Neural cell (in vitro differentiated cells): ENCODE results near the gene CFAP99. TPM values are rescaled to one million over a fixed set of nuclear protein-coding genes. Genes with fewer than 3 reads are reported as not detected.

Experiments used
- H2AFZ ChIP-seq: fragments of 200-600, 300-800 bp; sonication (generic), shearing (Covaris generic); 2 replicates; pipeline ENCODE4 v1.6.0; 2014; ENCODE audit warnings: low read depth, mild to moderate bottlenecking, antibody characterized with exemption, low read length, moderate library complexity
- H3F3A ChIP-seq: fragments of 200-600 bp; shearing (Covaris generic); 2 replicates; pipeline ENCODE4 v1.6.1; 2016; ENCODE audit warnings: mild to moderate bottlenecking, moderate library complexity, mixed read lengths, antibody characterized with exemption, low read length; ENCODE audit not compliant: insufficient read depth, poor library complexity, severe bottlenecking
- H3K27ac ChIP-seq: fragments of 200-600, 300-800 bp; sonication (generic), shearing (Covaris generic); 2 replicates; pipeline ENCODE4 v1.5.1; 2014; ENCODE audit warnings: mild to moderate bottlenecking, low read length, moderate library complexity
- H3K27me3 ChIP-seq: fragments of 300-800, 200-600 bp; sonication (generic), shearing (Covaris generic); 2 replicates; pipeline ENCODE4 v1.6.0; 2014; ENCODE audit warnings: mild to moderate bottlenecking, low read depth, low read length, moderate library complexity; ENCODE audit not compliant: insufficient read depth
- H3K36me3 ChIP-seq: fragments of 300-800, 200-600 bp; sonication (generic), shearing (Covaris generic); 2 replicates; pipeline ENCODE4 v1.5.1; 2014; ENCODE audit warnings: mild to moderate bottlenecking, antibody characterized with exemption, low read length, moderate library complexity; ENCODE audit not compliant: insufficient read depth
- H3K4me2 ChIP-seq: fragments of 300-800, 200-600 bp; sonication (generic), shearing (Covaris generic); 2 replicates; pipeline ENCODE4 v1.6.0; 2014; ENCODE audit warnings: mild to moderate bottlenecking, low read length
- H3K4me3 ChIP-seq: fragments of 300-800, 200-600 bp; sonication (generic), shearing (Covaris generic); 2 replicates; pipeline ENCODE4 v1.5.1; 2014; ENCODE audit warnings: mild to moderate bottlenecking, low read length, moderate library complexity
- H3K79me2 ChIP-seq: fragments of 200-600 bp; shearing (Covaris generic); replicated peaks from 2 replicates; pipeline ENCODE4 v1.6.0; 2014; ENCODE audit warnings: mild to moderate bottlenecking, low read length, moderate library complexity; ENCODE audit not compliant: insufficient read depth
- H3K9ac ChIP-seq: fragments of 300-800, 200-600 bp; sonication (generic), shearing (Covaris generic); 2 replicates; pipeline ENCODE4 v1.6.1; 2016; ENCODE audit warnings: mild to moderate bottlenecking, low read length, mixed read lengths
- H3K9me2 ChIP-seq: fragments of 200-600 bp; shearing (Covaris generic); 2 replicates; pipeline ENCODE4 v1.6.1; 2016; ENCODE audit warnings: mild to moderate bottlenecking, low read length, mixed read lengths; ENCODE audit not compliant: insufficient read depth
- H3K9me3 ChIP-seq: fragments of 200-600, 300-800 bp; sonication (generic), shearing (Covaris generic); 2 replicates; pipeline ENCODE4 v1.6.1; 2016; ENCODE audit warnings: mild to moderate bottlenecking, mixed run types, low read length, moderate library complexity, mixed read lengths
- H4K20me1 ChIP-seq: fragments of 200-600 bp; shearing (Covaris generic); 2 replicates; pipeline ENCODE4 v1.6.1; 2016; ENCODE audit warnings: mild to moderate bottlenecking, mixed run types; ENCODE audit not compliant: insufficient read depth
- EZH2 ChIP-seq: fragments of 200-600, 300-800 bp; shearing (Covaris generic), sonication (generic); IDR thresholded peaks from 2 replicates; pipeline ENCODE4 v1.6.1; 2014; ENCODE audit warnings: antibody characterized with exemption, low read length, borderline replicate concordance, mild to moderate bottlenecking; ENCODE audit not compliant: insufficient read depth, poor library complexity, severe bottlenecking
- POLR2AphosphoS5 ChIP-seq: IDR thresholded peaks from 2 replicates; pipeline ENCODE4 v1.6.1; 2012
- RAD21 ChIP-seq: fragments of 450-650 bp; conservative IDR thresholded peaks from 2 replicates; pipeline ENCODE4 v1.6.1; 2014; ENCODE audit warnings: antibody characterized with exemption, mild to moderate bottlenecking, moderate library complexity
- SMC3 ChIP-seq: fragments of 450-650 bp; conservative IDR thresholded peaks from 2 replicates; pipeline ENCODE4 v1.6.1; 2014; ENCODE audit warnings: antibody characterized with exemption, mild to moderate bottlenecking, moderate library complexity; ENCODE audit not compliant: poor library complexity
- TAF1 ChIP-seq: IDR thresholded peaks from 2 replicates; pipeline ENCODE4 v1.6.1; 2012; ENCODE audit warnings: low read depth
- polyA plus RNA-seq: library from polyadenylated mRNA; depleted of rRNA; stranded (reverse); fragments of >200 nt; gene quantifications from 2 replicates; pipeline ENCODE4 v1.2.3, GENCODE V29; 2014
- TF ChIP-seq, protein P1 (sequence below): fragments of 450-650 bp; IDR thresholded peaks from 2 replicates; pipeline ENCODE4 v1.5.1; 2014; ENCODE audit warnings: antibody characterized with exemption, mild to moderate bottlenecking, moderate library complexity; ENCODE audit not compliant: poor library complexity, severe bottlenecking
- TF ChIP-seq, protein P2 (sequence below): IDR thresholded peaks from 2 replicates; pipeline ENCODE4 v1.6.1; 2012; ENCODE audit warnings: borderline replicate concordance

CFAP99 gene
- polyA plus RNA-seq, 1 donor from 2014 or later, result not detected

GRCh38 chr4:2377241-2377640 is 41.5 kb upstream of the CFAP99 start:
- H3K4me2 ChIP-seq, result no peak overlapping the region
- H3F3A ChIP-seq, result no peaks in the 10 kb centered on the region
- no peaks in the 10 kb centered on the region for H4K20me1 ChIP-seq
- H3K9me2 ChIP-seq, result no peaks in the 10 kb centered on the region
- H2AFZ ChIP-seq, result no peak overlapping the region
- H3K27me3 ChIP-seq, result no peaks in the 10 kb centered on the region
- H3K27ac ChIP-seq, result no peak overlapping the region
- H3K36me3 ChIP-seq, result no peaks in the 10 kb centered on the region
- no peak overlapping the region for H3K9ac ChIP-seq
- H3K9me3 ChIP-seq, result no peaks in the 10 kb centered on the region
- no peaks in the 10 kb centered on the region for H3K79me2 ChIP-seq
- no peak overlapping the region for H3K4me3 ChIP-seq
- TF ChIP-seq POLR2AphosphoS5 (no peak), EZH2 (no peak), SMC3 (no peak), TAF1 (no peak), RAD21 (no peak)
- TF ChIP-seq, protein P1, sequence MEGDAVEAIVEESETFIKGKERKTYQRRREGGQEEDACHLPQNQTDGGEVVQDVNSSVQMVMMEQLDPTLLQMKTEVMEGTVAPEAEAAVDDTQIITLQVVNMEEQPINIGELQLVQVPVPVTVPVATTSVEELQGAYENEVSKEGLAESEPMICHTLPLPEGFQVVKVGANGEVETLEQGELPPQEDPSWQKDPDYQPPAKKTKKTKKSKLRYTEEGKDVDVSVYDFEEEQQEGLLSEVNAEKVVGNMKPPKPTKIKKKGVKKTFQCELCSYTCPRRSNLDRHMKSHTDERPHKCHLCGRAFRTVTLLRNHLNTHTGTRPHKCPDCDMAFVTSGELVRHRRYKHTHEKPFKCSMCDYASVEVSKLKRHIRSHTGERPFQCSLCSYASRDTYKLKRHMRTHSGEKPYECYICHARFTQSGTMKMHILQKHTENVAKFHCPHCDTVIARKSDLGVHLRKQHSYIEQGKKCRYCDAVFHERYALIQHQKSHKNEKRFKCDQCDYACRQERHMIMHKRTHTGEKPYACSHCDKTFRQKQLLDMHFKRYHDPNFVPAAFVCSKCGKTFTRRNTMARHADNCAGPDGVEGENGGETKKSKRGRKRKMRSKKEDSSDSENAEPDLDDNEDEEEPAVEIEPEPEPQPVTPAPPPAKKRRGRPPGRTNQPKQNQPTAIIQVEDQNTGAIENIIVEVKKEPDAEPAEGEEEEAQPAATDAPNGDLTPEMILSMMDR, result no peak
- TF ChIP-seq, protein P2, sequence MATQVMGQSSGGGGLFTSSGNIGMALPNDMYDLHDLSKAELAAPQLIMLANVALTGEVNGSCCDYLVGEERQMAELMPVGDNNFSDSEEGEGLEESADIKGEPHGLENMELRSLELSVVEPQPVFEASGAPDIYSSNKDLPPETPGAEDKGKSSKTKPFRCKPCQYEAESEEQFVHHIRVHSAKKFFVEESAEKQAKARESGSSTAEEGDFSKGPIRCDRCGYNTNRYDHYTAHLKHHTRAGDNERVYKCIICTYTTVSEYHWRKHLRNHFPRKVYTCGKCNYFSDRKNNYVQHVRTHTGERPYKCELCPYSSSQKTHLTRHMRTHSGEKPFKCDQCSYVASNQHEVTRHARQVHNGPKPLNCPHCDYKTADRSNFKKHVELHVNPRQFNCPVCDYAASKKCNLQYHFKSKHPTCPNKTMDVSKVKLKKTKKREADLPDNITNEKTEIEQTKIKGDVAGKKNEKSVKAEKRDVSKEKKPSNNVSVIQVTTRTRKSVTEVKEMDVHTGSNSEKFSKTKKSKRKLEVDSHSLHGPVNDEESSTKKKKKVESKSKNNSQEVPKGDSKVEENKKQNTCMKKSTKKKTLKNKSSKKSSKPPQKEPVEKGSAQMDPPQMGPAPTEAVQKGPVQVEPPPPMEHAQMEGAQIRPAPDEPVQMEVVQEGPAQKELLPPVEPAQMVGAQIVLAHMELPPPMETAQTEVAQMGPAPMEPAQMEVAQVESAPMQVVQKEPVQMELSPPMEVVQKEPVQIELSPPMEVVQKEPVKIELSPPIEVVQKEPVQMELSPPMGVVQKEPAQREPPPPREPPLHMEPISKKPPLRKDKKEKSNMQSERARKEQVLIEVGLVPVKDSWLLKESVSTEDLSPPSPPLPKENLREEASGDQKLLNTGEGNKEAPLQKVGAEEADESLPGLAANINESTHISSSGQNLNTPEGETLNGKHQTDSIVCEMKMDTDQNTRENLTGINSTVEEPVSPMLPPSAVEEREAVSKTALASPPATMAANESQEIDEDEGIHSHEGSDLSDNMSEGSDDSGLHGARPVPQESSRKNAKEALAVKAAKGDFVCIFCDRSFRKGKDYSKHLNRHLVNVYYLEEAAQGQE, result no peak

DNA sequence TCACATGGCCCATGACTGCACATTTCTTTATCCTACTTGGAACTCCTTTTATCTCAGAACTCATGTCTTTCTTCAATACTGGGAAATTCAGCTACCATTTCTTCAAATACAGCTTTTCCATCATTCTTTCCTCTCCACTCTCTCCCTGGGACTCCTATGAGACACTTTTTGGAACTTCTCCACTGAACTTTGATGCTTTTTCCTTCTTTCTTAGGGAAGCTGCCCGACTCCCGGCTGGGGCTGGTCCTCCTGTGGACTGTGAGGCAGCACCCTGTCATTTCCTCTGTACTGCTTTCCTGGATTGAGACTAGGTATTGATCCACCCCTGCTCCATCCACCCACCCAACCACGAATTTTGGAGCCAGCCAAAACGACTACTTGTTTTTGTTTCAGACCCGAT is 40.4 kb upstream of the CFAP99 start:
- H3K27me3 ChIP-seq, result no peaks in the 10 kb centered on the region
- no peaks in the 10 kb centered on the region for H4K20me1 ChIP-seq
- no peaks in the 10 kb centered on the region for H3K79me2 ChIP-seq
- no peak overlapping the region for H3K27ac ChIP-seq
- no peak overlapping the region for H3K4me2 ChIP-seq
- no peak overlapping the region for H3K4me3 ChIP-seq
- H2AFZ ChIP-seq, result no peak overlapping the region
- H3K36me3 ChIP-seq, result no peaks in the 10 kb centered on the region
- no peaks in the 10 kb centered on the region for H3K9me2 ChIP-seq
- no peaks in the 10 kb centered on the region for H3K9me3 ChIP-seq
- H3K9ac ChIP-seq, result no peak overlapping the region
- no peaks in the 10 kb centered on the region for H3F3A ChIP-seq
- TF ChIP-seq, protein P2, result no peak
